Keratinocyte (primary cell): ENCODE data around the gene CACNA2D2. TPM values are rescaled to one million over a fixed set of nuclear protein-coding genes. Genes with fewer than 3 reads are reported as not detected.

Source experiments
- DNase-seq: peaks from one replicate; pipeline ENCODE4 v3.0.0-alpha.2; 2011; ENCODE audit warnings: low read depth, missing footprints, low spot score
- FAIRE-seq: peaks from 2 replicates; lab custom pipeline; 2011; peaks lifted over from hg19 to GRCh38; lab: Jason Lieb, UNC
- H2AFZ ChIP-seq: 2 replicates; pipeline ENCODE4 v1.6.0; 2012; ENCODE audit warnings: low read length, control low read depth, inconsistent platforms; ENCODE audit not compliant: control insufficient read depth
- H3K27ac ChIP-seq: 2 replicates; pipeline ENCODE4 v1.5.1; 2011; ENCODE audit warnings: low read length; ENCODE audit not compliant: control insufficient read depth, insufficient read depth
- H3K27me3 ChIP-seq: 3 replicates; pipeline ENCODE4 v1.6.0; 2011; ENCODE audit warnings: low read length; ENCODE audit not compliant: control insufficient read depth, insufficient read depth; ENCODE audit errors: extremely low read depth
- H3K36me3 ChIP-seq, 2 experiments: 2 replicates in 1 of 2; 3 replicates in 1 of 2; pipeline ENCODE4 v1.5.1; 2011; ENCODE audit warnings: low read length in 2 of 2, mild to moderate bottlenecking in 1 of 2; ENCODE audit not compliant: control insufficient read depth in 2 of 2, insufficient read depth in 2 of 2; ENCODE audit errors: extremely low read depth in 1 of 2
- H3K4me1 ChIP-seq: 3 replicates; pipeline ENCODE4 v1.5.1; 2011; ENCODE audit warnings: low read length; ENCODE audit not compliant: control insufficient read depth, insufficient read depth; ENCODE audit errors: extremely low read depth
- H3K4me2 ChIP-seq: 3 replicates; pipeline ENCODE4 v1.6.0; 2011; ENCODE audit warnings: low read depth, low read length; ENCODE audit not compliant: control insufficient read depth, insufficient read depth; ENCODE audit errors: extremely low read depth
- H3K4me3 ChIP-seq, 3 experiments: fragments of 200-600 bp in 1 of 3; sonication (generic) in 1 of 3; 2 replicates in 2 of 3; 3 replicates in 1 of 3; pipeline ENCODE4 v1.5.1; 2011 to 2016; ENCODE audit warnings: low read length in 3 of 3, mild to moderate bottlenecking in 3 of 3, control low read depth in 2 of 3, inconsistent platforms in 1 of 3, low read depth in 1 of 3, mixed read lengths in 1 of 3, mixed run types in 1 of 3, moderate library complexity in 1 of 3; ENCODE audit not compliant: control insufficient read depth in 2 of 3, insufficient read depth in 2 of 3; ENCODE audit errors: extremely low read depth in 1 of 3
- H3K79me2 ChIP-seq: 2 replicates; pipeline ENCODE4 v1.6.0; 2012; ENCODE audit warnings: low read length; ENCODE audit not compliant: control insufficient read depth, insufficient read depth
- H3K9ac ChIP-seq: 3 replicates; pipeline ENCODE4 v1.6.0; 2011; ENCODE audit warnings: low read length; ENCODE audit not compliant: control insufficient read depth, insufficient read depth; ENCODE audit errors: extremely low read depth
- H3K9me1 ChIP-seq: 3 replicates; pipeline ENCODE4 v1.6.0; 2011; ENCODE audit warnings: low read length; ENCODE audit not compliant: control insufficient read depth, insufficient read depth; ENCODE audit errors: extremely low read depth
- H3K9me3 ChIP-seq: 2 replicates; pipeline ENCODE4 v1.5.1; 2012; ENCODE audit warnings: low read depth, low read length; ENCODE audit not compliant: control insufficient read depth
- H4K20me1 ChIP-seq: 3 replicates; pipeline ENCODE4 v1.6.0; 2011; ENCODE audit warnings: low read length; ENCODE audit not compliant: control insufficient read depth, insufficient read depth; ENCODE audit errors: extremely low read depth
- EZH2 ChIP-seq: IDR thresholded peaks from one replicate; pipeline ENCODE4 v1.6.1; 2012; ENCODE audit warnings: inconsistent platforms, mild to moderate bottlenecking, low read length, moderate library complexity
- dilution Hi-C: fragments of 300-500 bp; cut with MboI; formaldehyde crosslinking; loops from one replicate; pipeline ENCODE4 v1.7.0; 2020; ENCODE audit warnings: low sequenced_read_pairs; ENCODE audit not compliant: extremely low pct_ligation_motif_present
- polyA plus RNA-seq, 5 experiments: library from polyadenylated mRNA; depleted of rRNA in 3 of 5; stranded (reverse) in 3 of 5; stranded (forward) in 1 of 5; unstranded in 1 of 5; fragments of >200 nt; gene quantifications; 1 replicate in 1 of 5; 2 replicates in 3 of 5; 3 replicates in 1 of 5; pipeline versions ENCODE4 v1.2.1 to v1.2.3, GENCODE V29; 2011 to 2012; ENCODE audit warnings: missing spikeins in 2 of 5, low read depth in 1 of 5, low replicate concordance in 1 of 5
- TF ChIP-seq, protein P1 (sequence below), 3 experiments: IDR thresholded peaks in 1 of 3; conservative IDR thresholded peaks in 1 of 3; optimal IDR thresholded peaks in 1 of 3; 2 replicates in 2 of 3; 3 replicates in 1 of 3; pipeline versions ENCODE3 to v1.5.1; 2011; ENCODE audit warnings: low read length in 3 of 3, mild to moderate bottlenecking in 3 of 3, moderate library complexity in 2 of 3, control low read depth in 1 of 3, inconsistent platforms in 1 of 3; ENCODE audit not compliant: insufficient read depth in 2 of 3; ENCODE audit errors: extremely low read depth in 1 of 3

Gene CACNA2D2
- polyA plus RNA-seq, 1 donor (not counting 4 experiments of a cell fraction or from before 2014, with no cell fraction given) = 0.04 TPM

GRCh38 chr3:50444213-50444612 lies 59.2 kb downstream of the CACNA2D2 start:
- H3K36me3 ChIP-seq = no peaks in the 10 kb centered on the region
- peaks cover 3% of the 10 kb centered on the region for H3K27me3 ChIP-seq
- no peak overlapping the region for H3K27ac ChIP-seq
- no peaks in the 10 kb centered on the region for H3K9me3 ChIP-seq
- H3K4me1 ChIP-seq = no peaks in the 10 kb centered on the region
- H2AFZ ChIP-seq = no peak overlapping the region
- no peaks in the 10 kb centered on the region for H4K20me1 ChIP-seq
- no peak overlapping the region for H3K4me3 ChIP-seq
- DNase-seq = no peak
- FAIRE-seq = no peak
- dilution Hi-C loops = no loop called here
- no peaks in the 10 kb centered on the region for H3K79me2 ChIP-seq
- no peaks in the 10 kb centered on the region for H3K9me1 ChIP-seq
- no peak overlapping the region for H3K9ac ChIP-seq
- no peak overlapping the region for H3K4me2 ChIP-seq
- TF ChIP-seq, protein P1, sequence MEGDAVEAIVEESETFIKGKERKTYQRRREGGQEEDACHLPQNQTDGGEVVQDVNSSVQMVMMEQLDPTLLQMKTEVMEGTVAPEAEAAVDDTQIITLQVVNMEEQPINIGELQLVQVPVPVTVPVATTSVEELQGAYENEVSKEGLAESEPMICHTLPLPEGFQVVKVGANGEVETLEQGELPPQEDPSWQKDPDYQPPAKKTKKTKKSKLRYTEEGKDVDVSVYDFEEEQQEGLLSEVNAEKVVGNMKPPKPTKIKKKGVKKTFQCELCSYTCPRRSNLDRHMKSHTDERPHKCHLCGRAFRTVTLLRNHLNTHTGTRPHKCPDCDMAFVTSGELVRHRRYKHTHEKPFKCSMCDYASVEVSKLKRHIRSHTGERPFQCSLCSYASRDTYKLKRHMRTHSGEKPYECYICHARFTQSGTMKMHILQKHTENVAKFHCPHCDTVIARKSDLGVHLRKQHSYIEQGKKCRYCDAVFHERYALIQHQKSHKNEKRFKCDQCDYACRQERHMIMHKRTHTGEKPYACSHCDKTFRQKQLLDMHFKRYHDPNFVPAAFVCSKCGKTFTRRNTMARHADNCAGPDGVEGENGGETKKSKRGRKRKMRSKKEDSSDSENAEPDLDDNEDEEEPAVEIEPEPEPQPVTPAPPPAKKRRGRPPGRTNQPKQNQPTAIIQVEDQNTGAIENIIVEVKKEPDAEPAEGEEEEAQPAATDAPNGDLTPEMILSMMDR (optimal IDR thresholded peaks at IDR 0.05 in 1 of 3, IDR thresholded peaks at IDR 0.05 in 1 of 3, conservative IDR thresholded peaks at IDR 0.05 in 1 of 3; ENCODE audit: extremely low read depth in 1 of 3, insufficient read depth in 2 of 3, low read length in 3 of 3) = no peak
- TF ChIP-seq EZH2 = no peak

GRCh38 chr3:50442945-50443579 lies 60.4 kb downstream of the CACNA2D2 start:
- DNase-seq = no peak
- no peaks in the 10 kb centered on the region for H3K79me2 ChIP-seq
- FAIRE-seq = no peak
- H3K9ac ChIP-seq = no peak overlapping the region
- H4K20me1 ChIP-seq = no peaks in the 10 kb centered on the region
- dilution Hi-C loops = no loop called here
- H2AFZ ChIP-seq = no peak overlapping the region
- peaks cover 3% of the 10 kb centered on the region for H3K27me3 ChIP-seq
- H3K4me2 ChIP-seq = no peak overlapping the region
- H3K9me3 ChIP-seq = no peaks in the 10 kb centered on the region
- H3K36me3 ChIP-seq = no peaks in the 10 kb centered on the region
- H3K9me1 ChIP-seq = no peaks in the 10 kb centered on the region
- no peaks in the 10 kb centered on the region for H3K4me1 ChIP-seq
- no peak overlapping the region for H3K27ac ChIP-seq
- TF ChIP-seq, protein P1 (optimal IDR thresholded peaks at IDR 0.05 in 1 of 3, IDR thresholded peaks at IDR 0.05 in 1 of 3, conservative IDR thresholded peaks at IDR 0.05 in 1 of 3; ENCODE audit: extremely low read depth in 1 of 3, insufficient read depth in 2 of 3, low read length in 3 of 3) = no peak
- no peak for TF ChIP-seq EZH2
- no peak overlapping the region for H3K4me3 ChIP-seq
